MM.1S (cell line): ENCODE measurements around the gene CD84.

ENCODE experiments used
- CTCF ChIP-seq: fragments of 300-600 bp; sonication (generic); IDR thresholded peaks from 2 replicates; pipeline ENCODE4 v1.5.1; 2016; ENCODE audit warnings: antibody characterized with exemption, low read length, mixed read lengths
- EZH2 ChIP-seq: fragments of 300-600 bp; sonication (generic); optimal IDR thresholded peaks from 2 replicates; pipeline ENCODE3; 2017; ENCODE audit warnings: low read depth, mild to moderate bottlenecking, antibody characterized with exemption, low read length, mixed read lengths
- EZH2phosphoT487 ChIP-seq: fragments of 300-600 bp; sonication (generic); IDR thresholded peaks from 2 replicates; pipeline ENCODE4 v1.6.1; 2018; ENCODE audit warnings: antibody characterized with exemption, low read length

GRCh38 chr1:160537714-160538665, 41.3 kb downstream of the CD84 start:
- no peak for TF ChIP-seq EZH2
- no peak for TF ChIP-seq CTCF
- no peak for TF ChIP-seq EZH2phosphoT487
